GM13977 (cell line): ENCODE measurements around the gene TMEM156.

ENCODE experiments used
- DNase-seq: peaks from one replicate; pipeline ENCODE4 v3.0.0; 2012; ENCODE audit warnings: low spot score
- CTCF ChIP-seq: IDR thresholded peaks from 2 replicates; pipeline ENCODE4 v1.5.1; 2012; ENCODE audit warnings: mild to moderate bottlenecking, control low read depth; ENCODE audit not compliant: insufficient read depth; ENCODE audit errors: extremely low read depth, missing control alignments
- in situ Hi-C: fragments of 300-500 bp; cut with MboI; formaldehyde crosslinking; loops from one replicate; pipeline ENCODE4 v1.12.0; 2022; ENCODE audit warnings: low sequenced_read_pairs, low pct_unique_long_range_greater_than_20kb, mixed read lengths, inconsistent platforms; ENCODE audit not compliant: unreplicated experiment

The TMEM156 gene

GRCh38 chr4:38954727-38955126, 77.5 kb downstream of the TMEM156 start:
- no peak for TF ChIP-seq CTCF
- in situ Hi-C loops = no loop called here
- DNase-seq = no peak

- no peak for TF ChIP-seq CTCF
- in situ Hi-C loops = no loop called here
- no peak for DNase-seq
These were observed 80.2 kb downstream of the TMEM156 start for GRCh38 chr4:38952017-38952416.

GRCh38 chr4:38951598-38951997, 80.6 kb downstream of the TMEM156 start:
- no peak for DNase-seq
- TF ChIP-seq CTCF = no peak
- in situ Hi-C loops = no loop called here

GRCh38 chr4:38950734-38951133, 81.5 kb downstream of the TMEM156 start:
- no peak for TF ChIP-seq CTCF
- in situ Hi-C loops = no loop called here
- DNase-seq = no peak

- TF ChIP-seq CTCF = no peak
- DNase-seq = no peak
- in situ Hi-C loops = no loop called here
These were observed 82.0 kb downstream of the TMEM156 start for GRCh38 chr4:38950159-38950558.

GRCh38 chr4:38949411-38950051, 82.7 kb downstream of the TMEM156 start:
- in situ Hi-C loops = no loop called here
- TF ChIP-seq CTCF = no peak
- DNase-seq = no peak
